BLaER1 treated with 17β-estradiol and CSF1 and Interleukin-3, amounts not matched to agents 10 nM and 100 nM (cell line): ENCODE data around the gene PRPSAP2.

ENCODE experiments used
- H3K27ac ChIP-seq, 11 experiments: shearing (Covaris generic); formaldehyde crosslinking; 2 replicates each; pipeline ENCODE4 v1.8.1; 2022
- H3K27me3 ChIP-seq, 11 experiments: shearing (Covaris generic); formaldehyde crosslinking; 2 replicates each; pipeline ENCODE4 v1.8.1; 2022
- H3K36me3 ChIP-seq, 11 experiments: shearing (Covaris generic); formaldehyde crosslinking; 2 replicates each; pipeline ENCODE4 v1.8.1; 2022
- H3K4me1 ChIP-seq, 10 experiments: shearing (Covaris generic); formaldehyde crosslinking; 2 replicates each; pipeline ENCODE4 v1.8.1; 2022
- H3K4me2 ChIP-seq, 11 experiments: shearing (Covaris generic); formaldehyde crosslinking; 2 replicates each; pipeline ENCODE4 v1.8.1; 2022
- H3K4me3 ChIP-seq, 10 experiments: shearing (Covaris generic); formaldehyde crosslinking; 2 replicates each; pipeline ENCODE4 v1.8.1; 2022
- H3K9ac ChIP-seq, 11 experiments: shearing (Covaris generic); formaldehyde crosslinking; 2 replicates each; pipeline ENCODE4 v1.8.1; 2022
- H3K9me3 ChIP-seq, 11 experiments: shearing (Covaris generic); formaldehyde crosslinking; replicated peaks in 1 of 11; 2 replicates each; pipeline ENCODE4 v1.8.1; 2022
- H4K20me1 ChIP-seq, 11 experiments: shearing (Covaris generic); formaldehyde crosslinking; 2 replicates each; pipeline ENCODE4 v1.8.1; 2022
- Cebpa-rat ChIP-seq, 11 experiments: shearing (Covaris generic); IDR thresholded peaks; 2 replicates each; pipeline ENCODE4 v1.8.1; 2022

The PRPSAP2 gene

DNA sequence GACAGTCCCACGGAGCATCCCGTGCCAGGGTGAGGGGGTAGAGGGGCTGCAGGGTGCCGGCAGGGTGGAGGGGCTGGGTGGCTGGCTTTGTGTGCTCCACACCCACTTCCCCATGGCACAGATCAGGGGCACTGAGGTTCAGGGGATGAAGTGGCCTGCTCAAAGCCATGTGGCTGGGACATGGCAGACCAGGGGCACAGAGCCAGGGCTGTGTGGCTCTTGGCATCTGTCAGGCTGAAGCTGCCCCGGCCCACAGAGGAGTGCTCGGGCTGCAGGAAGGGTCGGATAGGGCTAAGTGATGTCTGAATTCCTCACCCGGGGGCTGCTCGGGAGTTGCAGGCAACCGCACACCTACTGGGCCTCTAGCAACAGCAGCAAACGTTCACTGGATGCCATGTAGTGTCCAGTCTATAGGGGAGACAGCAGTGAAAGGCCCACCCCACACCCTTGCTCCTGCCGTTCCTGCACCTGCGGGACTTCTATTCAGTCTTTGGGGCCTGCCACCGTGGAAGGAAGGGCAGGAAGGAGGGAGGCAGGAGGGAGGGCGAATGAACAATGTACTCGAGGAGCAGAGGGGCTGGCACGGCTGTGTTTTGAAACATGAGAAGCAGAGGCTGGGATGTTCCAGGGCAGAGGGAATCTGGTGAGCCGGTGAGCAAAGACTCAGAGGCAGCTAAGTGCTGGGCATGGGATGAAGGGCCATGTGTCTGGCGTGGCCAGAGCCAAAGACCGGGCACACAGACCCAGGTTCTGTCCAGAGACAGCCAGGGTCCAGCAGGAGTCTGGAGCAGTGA lies 109.1 kb downstream of the PRPSAP2 start:
- no peak for TF ChIP-seq Cebpa-rat (IDR thresholded peaks at IDR 0.05)
- Histone ChIP-seq H3K4me3 (no peak overlapping the region), H3K27ac (no peak overlapping the region), H3K27me3 (no peaks in the 10 kb centered on the region), H3K9ac (0 out of 22 replicates have a peak overlapping the region, but pooled peaks of 1 of the 11 experiments have one; percentile 9), H3K4me2 (peak overlapping the region in 5 of 11 experiments; percentile 9 to 76 (median 16); a peak in 3 of 22 replicates), H3K4me1 (peaks cover 22 to 32% (median 26%) of the 10 kb centered on the region in 10 experiments), H3K9me3 (no peaks in the 10 kb centered on the region), H4K20me1 (no peaks in the 10 kb centered on the region), H3K36me3 (peaks cover 0 to 11% (median 0%) of the 10 kb centered on the region in 11 experiments; a peak in 2 of 22 replicates)

GRCh38 chr17:18967916-18968315 lies 110.0 kb downstream of the PRPSAP2 start:
- Histone ChIP-seq H3K27me3 (no peaks in the 10 kb centered on the region), H3K27ac (peak overlapping the region in 10 of 11 experiments; percentile 41 to 75 (median 60); a peak in 19 of 22 replicates), H4K20me1 (no peaks in the 10 kb centered on the region), H3K4me2 (peak overlapping the region; percentile 62 to 85 (median 78)), H3K4me3 (no peak overlapping the region), H3K4me1 (peaks cover 22 to 37% (median 26%) of the 10 kb centered on the region in 10 experiments), H3K9ac (peak overlapping the region in 10 of 11 experiments; percentile 26 to 65 (median 54); a peak in 15 of 22 replicates), H3K36me3 (peaks cover 0 to 11% (median 0%) of the 10 kb centered on the region in 11 experiments; a peak in 2 of 22 replicates), H3K9me3 (no peaks in the 10 kb centered on the region)
- TF ChIP-seq Cebpa-rat (IDR thresholded peaks at IDR 0.05), result no peak

DNA sequence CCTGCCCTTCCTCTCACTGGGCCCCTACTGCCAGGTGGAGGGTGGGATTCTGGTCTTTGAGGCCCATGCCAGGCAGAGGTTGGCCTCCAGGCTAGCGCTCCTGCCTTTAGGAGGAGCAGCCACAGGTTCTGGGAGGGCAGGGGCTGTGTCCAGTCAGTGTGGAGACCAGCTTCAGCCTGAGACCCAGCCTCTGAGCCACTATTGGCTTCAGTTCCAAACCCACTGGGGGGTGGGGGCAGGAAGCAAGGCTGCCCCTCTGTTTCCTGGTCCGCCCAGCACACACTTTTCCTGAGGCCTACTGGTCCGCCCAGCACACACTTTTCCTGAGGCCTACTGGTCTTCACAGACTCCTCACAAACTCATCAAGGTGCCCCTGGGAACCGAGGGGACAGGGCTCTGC lies 110.4 kb downstream of the PRPSAP2 start:
- H3K4me2 ChIP-seq, result peak overlapping the region; percentile 62 to 85 (median 78)
- peak overlapping the region; percentile 26 to 65 (median 53); a peak in 20 of 22 replicates for H3K9ac ChIP-seq
- H4K20me1 ChIP-seq, result no peaks in the 10 kb centered on the region

GRCh38 chr17:18968945-18969887 lies 111.3 kb downstream of the PRPSAP2 start:
- H3K4me3 ChIP-seq, result no peak overlapping the region
- peak overlapping the region; percentile 12 to 65 (median 53); a peak in 20 of 22 replicates for H3K9ac ChIP-seq
- H3K4me2 ChIP-seq, result peak overlapping the region; percentile 62 to 85 (median 78)

More for the DNA sequence above, 110.4 kb downstream of the PRPSAP2 start:
- Histone ChIP-seq H3K27me3 (no peaks in the 10 kb centered on the region), H3K27ac (peak overlapping the region in 10 of 11 experiments; percentile 41 to 75 (median 60); a peak in 21 of 22 replicates), H3K9me3 (no peaks in the 10 kb centered on the region), H3K36me3 (peaks cover 0 to 11% (median 0%) of the 10 kb centered on the region in 11 experiments; a peak in 2 of 22 replicates), H3K4me1 (peaks cover 22 to 38% (median 27%) of the 10 kb centered on the region in 10 experiments), H3K4me3 (no peak overlapping the region)
- TF ChIP-seq Cebpa-rat (IDR thresholded peaks at IDR 0.05), result no peak

GRCh38 chr17:18970582-18971480 lies 112.9 kb downstream of the PRPSAP2 start:
- Histone ChIP-seq H3K36me3 (peaks cover 0 to 11% (median 0%) of the 10 kb centered on the region in 11 experiments; a peak in 2 of 22 replicates), H3K4me1 (peaks cover 22 to 38% (median 28%) of the 10 kb centered on the region in 10 experiments), H3K9me3 (no peaks in the 10 kb centered on the region), H3K27me3 (no peaks in the 10 kb centered on the region), H3K9ac (no peak overlapping the region), H3K27ac (no peak overlapping the region), H3K4me3 (no peak overlapping the region), H3K4me2 (peak overlapping the region in 3 of 11 experiments; percentile 62 to 80 (median 68); a peak in 2 of 22 replicates), H4K20me1 (peaks cover 0 to 11% (median 0%) of the 10 kb centered on the region in 11 experiments; a peak in 1 of 22 replicates)
- TF ChIP-seq Cebpa-rat (IDR thresholded peaks at IDR 0.05), result no peak

More at GRCh38 chr17:18968945-18969887, 111.3 kb downstream of the PRPSAP2 start:
- Histone ChIP-seq H3K9me3 (no peaks in the 10 kb centered on the region), H3K4me1 (peaks cover 22 to 38% (median 27%) of the 10 kb centered on the region in 10 experiments), H4K20me1 (peaks cover 0 to 1% (median 0%) of the 10 kb centered on the region in 11 experiments; a peak in 1 of 22 replicates), H3K27ac (peak overlapping the region in 10 of 11 experiments; percentile 41 to 75 (median 60); a peak in 18 of 22 replicates), H3K36me3 (peaks cover 0 to 11% (median 0%) of the 10 kb centered on the region in 11 experiments; a peak in 2 of 22 replicates), H3K27me3 (no peaks in the 10 kb centered on the region)
- no peak for TF ChIP-seq Cebpa-rat (IDR thresholded peaks at IDR 0.05)

GRCh38 chr17:18971801-18972200 lies 113.9 kb downstream of the PRPSAP2 start:
- H3K4me1 ChIP-seq, result peaks cover 22 to 38% (median 28%) of the 10 kb centered on the region in 10 experiments
- peaks cover 0 to 11% (median 0%) of the 10 kb centered on the region in 11 experiments; a peak in 1 of 22 replicates for H4K20me1 ChIP-seq
- no peak overlapping the region for H3K27ac ChIP-seq
- H3K4me3 ChIP-seq, result no peak overlapping the region
- H3K27me3 ChIP-seq, result no peaks in the 10 kb centered on the region
- H3K9me3 ChIP-seq, result no peaks in the 10 kb centered on the region
- H3K9ac ChIP-seq, result no peak overlapping the region; a peak in 1 of 22 replicates
- no peak for TF ChIP-seq Cebpa-rat (IDR thresholded peaks at IDR 0.05)
- no peak overlapping the region for H3K4me2 ChIP-seq
- peaks cover 0 to 18% (median 0%) of the 10 kb centered on the region in 11 experiments; a peak in 3 of 22 replicates for H3K36me3 ChIP-seq

GRCh38 chr17:18974407-18975149 lies 116.6 kb downstream of the PRPSAP2 start:
- no peak for TF ChIP-seq Cebpa-rat (IDR thresholded peaks at IDR 0.05)
- H3K4me1 ChIP-seq, result peaks cover under 1 to 17% (median 5%) of the 10 kb centered on the region in 10 experiments; a peak in 15 of 20 replicates
- no peak overlapping the region; a peak in 1 of 22 replicates for H3K9ac ChIP-seq
- H3K27ac ChIP-seq, result no peak overlapping the region
- H4K20me1 ChIP-seq, result peaks cover 0 to 21% (median 0%) of the 10 kb centered on the region in 11 experiments; a peak in 1 of 22 replicates
- no peak overlapping the region for H3K4me3 ChIP-seq
- no peaks in the 10 kb centered on the region for H3K27me3 ChIP-seq
- no peaks in the 10 kb centered on the region for H3K9me3 ChIP-seq
- H3K36me3 ChIP-seq, result peaks cover 0 to 44% (median 0%) of the 10 kb centered on the region in 11 experiments; a peak in 5 of 22 replicates
- H3K4me2 ChIP-seq, result peak overlapping the region in 1 of 11 experiments; percentile 21; a peak in 2 of 22 replicates
